Measurements from ENCODE around the gene TMEM11. TPM values are rescaled to one million over a fixed set of nuclear protein-coding genes. Genes with fewer than 3 reads are reported as not detected.

The TMEM11 gene
- total RNA-seq, 3 donors from 2014 or later = 25.7 to 34.4 (median 27.1) TPM

DNA sequence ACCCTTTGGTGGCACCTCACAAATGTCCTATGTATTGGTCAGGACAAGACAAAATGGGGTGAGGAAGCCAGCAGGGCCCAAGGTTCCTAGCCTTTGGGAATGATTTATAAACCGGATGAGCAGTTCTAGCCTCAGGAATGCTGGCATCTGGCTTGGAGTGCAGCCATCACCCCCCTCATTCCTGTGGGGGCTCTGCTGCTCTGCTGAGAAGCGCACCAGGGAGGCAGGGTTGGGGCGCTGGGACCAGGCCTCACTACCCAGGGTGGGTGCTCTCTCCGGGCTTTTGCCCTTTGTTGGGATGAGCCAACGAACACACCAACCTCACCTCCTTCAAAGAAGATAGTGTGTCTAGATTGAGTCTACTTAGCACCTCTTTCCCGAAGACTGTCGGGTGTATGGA is 39.2 kb downstream of the TMEM11 start:
- ATAC-seq (no peak), DNase-seq (no peak)
- intact Hi-C loops (cut with DNase I, micrococcal nuclease) = no loop called here

DNA sequence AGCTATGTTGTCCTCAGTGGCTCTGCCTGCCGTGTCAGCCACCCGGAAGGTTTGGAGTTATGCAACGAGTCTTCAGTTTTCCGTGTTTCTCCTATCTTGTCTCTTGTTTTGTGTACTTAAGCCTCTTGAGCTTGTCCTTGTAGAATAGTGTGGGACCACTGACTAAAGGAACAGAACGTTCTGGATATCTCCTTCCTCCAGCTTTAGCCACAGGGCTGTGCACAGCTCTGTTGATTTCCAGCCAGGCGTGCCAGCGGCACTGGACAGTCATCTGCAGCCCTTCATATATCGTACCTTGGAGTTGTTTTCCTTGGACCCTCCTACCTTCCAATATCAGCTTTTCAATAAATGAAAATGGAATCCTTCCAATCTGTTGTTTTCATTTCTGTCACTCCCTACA is 39.8 kb downstream of the TMEM11 start:
- Histone ChIP-seq H3K9me3 (no peaks in the 10 kb centered on the region), H3K36me3 (ENCODE audit: low read depth) (no peaks in the 10 kb centered on the region), H3K4me3 (no peak overlapping the region), H3K4me1 (ENCODE audit: low read depth) (no peaks in the 10 kb centered on the region)
- no peak for ATAC-seq
- intact Hi-C loops (cut with DNase I, micrococcal nuclease) = no loop called here
- TF ChIP-seq, protein P1, sequence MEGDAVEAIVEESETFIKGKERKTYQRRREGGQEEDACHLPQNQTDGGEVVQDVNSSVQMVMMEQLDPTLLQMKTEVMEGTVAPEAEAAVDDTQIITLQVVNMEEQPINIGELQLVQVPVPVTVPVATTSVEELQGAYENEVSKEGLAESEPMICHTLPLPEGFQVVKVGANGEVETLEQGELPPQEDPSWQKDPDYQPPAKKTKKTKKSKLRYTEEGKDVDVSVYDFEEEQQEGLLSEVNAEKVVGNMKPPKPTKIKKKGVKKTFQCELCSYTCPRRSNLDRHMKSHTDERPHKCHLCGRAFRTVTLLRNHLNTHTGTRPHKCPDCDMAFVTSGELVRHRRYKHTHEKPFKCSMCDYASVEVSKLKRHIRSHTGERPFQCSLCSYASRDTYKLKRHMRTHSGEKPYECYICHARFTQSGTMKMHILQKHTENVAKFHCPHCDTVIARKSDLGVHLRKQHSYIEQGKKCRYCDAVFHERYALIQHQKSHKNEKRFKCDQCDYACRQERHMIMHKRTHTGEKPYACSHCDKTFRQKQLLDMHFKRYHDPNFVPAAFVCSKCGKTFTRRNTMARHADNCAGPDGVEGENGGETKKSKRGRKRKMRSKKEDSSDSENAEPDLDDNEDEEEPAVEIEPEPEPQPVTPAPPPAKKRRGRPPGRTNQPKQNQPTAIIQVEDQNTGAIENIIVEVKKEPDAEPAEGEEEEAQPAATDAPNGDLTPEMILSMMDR (IDR thresholded peaks at IDR 0.05) = no peak
- no peak for DNase-seq

More for the DNA sequence above, 39.2 kb downstream of the TMEM11 start:
- H3K4me3 ChIP-seq = no peak overlapping the region
- TF ChIP-seq, protein P1 (IDR thresholded peaks at IDR 0.05) = no peak
- no peaks in the 10 kb centered on the region for H3K4me1 ChIP-seq (ENCODE audit: low read depth)
- H3K9me3 ChIP-seq = no peaks in the 10 kb centered on the region
- H3K36me3 ChIP-seq (ENCODE audit: low read depth) = no peaks in the 10 kb centered on the region

DNA sequence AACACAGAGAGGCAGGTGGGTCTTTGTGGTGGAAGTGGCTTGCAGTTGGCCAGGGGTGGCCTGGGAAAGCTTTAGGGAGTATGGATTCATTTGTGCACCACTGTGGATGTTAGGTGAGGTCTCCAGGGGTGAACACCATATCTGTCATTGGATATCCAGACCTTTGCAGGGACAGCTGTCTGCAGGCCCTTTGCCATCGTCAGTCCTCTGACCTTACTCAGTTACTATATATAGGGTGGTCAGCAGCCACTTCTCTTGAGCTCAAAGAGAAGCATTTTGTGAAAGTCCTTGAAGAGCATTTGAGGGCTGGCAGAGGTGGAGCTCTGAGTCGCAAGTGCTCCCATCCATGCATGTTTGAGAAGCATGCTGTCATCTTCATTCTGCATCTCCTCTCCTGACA is 40.4 kb downstream of the TMEM11 start:
- H3K4me1 ChIP-seq (ENCODE audit: low read depth) = no peaks in the 10 kb centered on the region
- TF ChIP-seq, protein P1 (IDR thresholded peaks at IDR 0.05) = no peak
- intact Hi-C loops (cut with DNase I, micrococcal nuclease) = no loop called here
- H3K36me3 ChIP-seq (ENCODE audit: low read depth) = no peaks in the 10 kb centered on the region
- no peak overlapping the region for H3K4me3 ChIP-seq
- ATAC-seq (no peak), DNase-seq (no peak)
- H3K9me3 ChIP-seq = no peaks in the 10 kb centered on the region

DNA sequence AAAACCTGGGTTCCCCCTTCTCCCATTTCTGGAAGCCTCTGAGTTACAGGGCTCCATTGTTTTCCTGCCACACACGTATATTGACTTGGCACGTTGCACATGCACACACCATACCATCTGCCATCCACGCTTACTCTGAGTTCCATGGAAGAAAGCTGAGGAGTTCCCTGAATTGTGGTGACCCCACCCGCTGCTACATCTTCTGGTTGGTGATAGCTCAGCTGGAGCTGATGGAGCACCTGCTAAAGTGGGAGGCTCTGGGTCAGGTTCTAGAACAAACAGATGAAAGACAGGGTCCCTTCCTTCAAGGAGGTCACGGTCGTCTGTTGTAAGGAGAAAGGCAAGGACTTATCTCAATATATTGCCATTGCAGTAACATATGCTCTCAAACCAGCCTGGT is 41.1 kb downstream of the TMEM11 start:
- no peaks in the 10 kb centered on the region for H3K36me3 ChIP-seq (ENCODE audit: low read depth)
- no peak for ATAC-seq
- no peak for DNase-seq
- TF ChIP-seq, protein P1 (IDR thresholded peaks at IDR 0.05) = no peak
- intact Hi-C loops (cut with DNase I, micrococcal nuclease) = no loop called here
- H3K4me1 ChIP-seq (ENCODE audit: low read depth) = no peaks in the 10 kb centered on the region
- no peak overlapping the region for H3K4me3 ChIP-seq
- H3K9me3 ChIP-seq = no peaks in the 10 kb centered on the region

DNA sequence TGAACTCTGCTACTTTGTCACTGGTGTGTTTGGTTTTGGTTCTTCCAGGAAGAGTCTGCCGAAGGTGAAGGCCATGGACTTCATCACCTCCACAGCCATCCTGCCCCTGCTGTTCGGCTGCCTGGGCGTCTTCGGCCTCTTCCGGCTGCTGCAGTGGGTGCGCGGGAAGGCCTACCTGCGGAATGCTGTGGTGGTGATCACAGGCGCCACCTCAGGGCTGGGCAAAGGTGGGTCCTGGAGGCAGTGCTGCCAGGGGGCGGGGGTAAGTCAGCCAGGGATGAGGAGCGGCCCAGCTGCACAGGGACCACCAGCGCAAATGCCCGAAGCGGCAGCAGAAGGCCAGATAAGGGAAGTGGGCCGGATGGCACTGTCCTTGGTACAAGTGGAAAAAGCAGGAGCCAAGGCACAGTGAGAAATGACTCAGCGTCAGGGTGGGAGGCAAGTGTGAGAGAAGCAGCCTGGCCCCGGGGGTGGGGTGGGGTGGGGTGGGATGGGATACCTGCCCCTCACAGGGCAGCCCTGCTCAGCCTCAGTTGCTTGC is 41.9 kb downstream of the TMEM11 start:
- Histone ChIP-seq H3K9me3 (no peaks in the 10 kb centered on the region), H3K4me1 (ENCODE audit: low read depth) (no peaks in the 10 kb centered on the region), H3K36me3 (ENCODE audit: low read depth) (no peaks in the 10 kb centered on the region), H3K4me3 (no peak overlapping the region)
- DNase-seq = no peak
- intact Hi-C loops (cut with DNase I, micrococcal nuclease) = no loop called here
- ATAC-seq = no peak
- TF ChIP-seq, protein P1 (IDR thresholded peaks at IDR 0.05) = no peak

Data from mucosa of descending colon (tissue), 3 donors.